GM19238 (cell line): ENCODE results near the gene TBC1D17.

Source experiments
- DNase-seq: peaks from one replicate; pipeline ENCODE4 v3.0.0; 2011; ENCODE audit warnings: low spot score; ENCODE audit not compliant: insufficient read length

The TBC1D17 gene

GRCh38 chr19:49890349-49891311 lies 13.1 kb downstream of the TBC1D17 start:
- peak; percentile 64 for DNase-seq

- no peak for DNase-seq
Observed at GRCh38 chr19:49891393-49891792, 13.9 kb downstream of the TBC1D17 start.

GRCh38 chr19:49892716-49893115 lies 15.2 kb downstream of the TBC1D17 start:
- no peak for DNase-seq

- DNase-seq: no peak
Observed at GRCh38 chr19:49894011-49894664, 16.6 kb downstream of the TBC1D17 start.

- peak; percentile 67 for DNase-seq
Observed at GRCh38 chr19:49894879-49895565, 17.5 kb downstream of the TBC1D17 start.

- no peak for DNase-seq
Observed at GRCh38 chr19:49895566-49896297, 18.2 kb downstream of the TBC1D17 start.

- peak; percentile 83 for DNase-seq
Observed at GRCh38 chr19:49896863-49897621, 19.5 kb downstream of the TBC1D17 start, which contains the start of gene IL4I1. TSS of gene IL4I1 (minus strand) at chr19:49896887. CDS start at chr19:49896160, 727 bp downstream.

GRCh38 chr19:49904136-49904535 lies 26.6 kb downstream of the TBC1D17 start:
- DNase-seq: no peak

GRCh38 chr19:49906879-49907564 lies 29.5 kb downstream of the TBC1D17 start:
- no peak for DNase-seq

GRCh38 chr19:49907745-49908446 lies 30.4 kb downstream of the TBC1D17 start:
- DNase-seq: no peak

- DNase-seq: no peak
Observed at GRCh38 chr19:49908480-49909420, 31.2 kb downstream of the TBC1D17 start.

GRCh38 chr19:49910179-49910578 lies 32.7 kb downstream of the TBC1D17 start:
- DNase-seq: no peak

GRCh38 chr19:49911381-49912145 lies 34.1 kb downstream of the TBC1D17 start:
- peak; percentile 68 for DNase-seq

GRCh38 chr19:49912965-49913685 lies 35.6 kb downstream of the TBC1D17 start:
- no peak for DNase-seq

GRCh38 chr19:49913720-49914119 lies 36.2 kb downstream of the TBC1D17 start:
- DNase-seq: no peak

GRCh38 chr19:49915271-49915670 lies 37.8 kb downstream of the TBC1D17 start:
- DNase-seq: no peak
